Left lung (tissue), 10 donors: ENCODE data around the gene MYO15A. TPM values are rescaled to one million over a fixed set of nuclear protein-coding genes. Genes with fewer than 3 reads are reported as not detected.

Source experiments
- ATAC-seq: fragments of 200-7000 bp; cut with Tn5 transposase; one replicate; pipeline ENCODE4 v1.9.1; 2020; ENCODE audit warnings: moderate library complexity
- DNase-seq, 4 donors: peaks; one replicate each; pipeline ENCODE4 v3.0.0-alpha.2; 2013 to 2020
- H3K27ac ChIP-seq, 2 donors: fragments of 200-600 bp; sonication (generic) in 1 of 2; one replicate each; pipeline versions ENCODE4 v1.5.0 to v1.8.0; 2020 to 2021
- H3K27me3 ChIP-seq, 2 donors: fragments of 200-600 bp; sonication (generic) in 1 of 2; one replicate each; pipeline versions ENCODE4 v1.5.0 to v1.8.0; 2020 to 2021
- H3K36me3 ChIP-seq, 2 donors: fragments of 200-600 bp; sonication (generic) in 1 of 2; one replicate each; pipeline versions ENCODE4 v1.5.0 to v1.8.0; 2020 to 2021
- H3K4me1 ChIP-seq, 2 donors: fragments of 200-600 bp; one replicate each; pipeline ENCODE4 v1.8.0; 2021
- H3K4me3 ChIP-seq, 2 donors: fragments of 200-600 bp; sonication (generic) in 1 of 2; one replicate each; pipeline versions ENCODE4 v1.5.0 to v1.8.0; 2020 to 2021; ENCODE audit warnings: mild to moderate bottlenecking in 1 of 2
- H3K9me3 ChIP-seq, 2 donors: fragments of 200-600 bp; sonication (generic) in 1 of 2; one replicate each; pipeline versions ENCODE4 v1.5.0 to v1.8.0; 2020 to 2021
- intact Hi-C, 2 donors: fragments of 100-400 bp; cut with DNase I; formaldehyde crosslinking; loops; one replicate each; pipeline versions ENCODE4 v1.11.2 to v1.14.2; 2022
- polyA plus RNA-seq, 6 donors: library from polyadenylated mRNA; unstranded; fragments of 120-200 nt; gene quantifications; one replicate each; pipeline ENCODE4 v1.2.1, GENCODE V29; 2013; ENCODE audit not compliant: insufficient read length in 6 of 6
- total RNA-seq, 2 donors: library from RNA; stranded (reverse); fragmentation: NEBNext Ultra II Directional; extraction: Animal tissue kit (Norgen Biotek cat#: 25700); gene quantifications; one replicate each; pipeline ENCODE4 v1.2.1, GENCODE V29; 2021
- TF ChIP-seq, protein P1 (sequence below), 2 donors: fragments of 200-600 bp; sonication (generic) in 1 of 2; IDR thresholded peaks; one replicate each; pipeline versions ENCODE4 v1.5.0 to v1.8.0; 2021; ENCODE audit warnings: antibody characterized with exemption in 2 of 2
- donor health status: DM: no; HTN: yes; CAD: no.
- donor health status: DM: no; HTN: no; CAD: no.

MYO15A gene
- total and polyA plus RNA-seq, 8 donors, result 1.3 to 3.2 (median 2.6) TPM

DNA sequence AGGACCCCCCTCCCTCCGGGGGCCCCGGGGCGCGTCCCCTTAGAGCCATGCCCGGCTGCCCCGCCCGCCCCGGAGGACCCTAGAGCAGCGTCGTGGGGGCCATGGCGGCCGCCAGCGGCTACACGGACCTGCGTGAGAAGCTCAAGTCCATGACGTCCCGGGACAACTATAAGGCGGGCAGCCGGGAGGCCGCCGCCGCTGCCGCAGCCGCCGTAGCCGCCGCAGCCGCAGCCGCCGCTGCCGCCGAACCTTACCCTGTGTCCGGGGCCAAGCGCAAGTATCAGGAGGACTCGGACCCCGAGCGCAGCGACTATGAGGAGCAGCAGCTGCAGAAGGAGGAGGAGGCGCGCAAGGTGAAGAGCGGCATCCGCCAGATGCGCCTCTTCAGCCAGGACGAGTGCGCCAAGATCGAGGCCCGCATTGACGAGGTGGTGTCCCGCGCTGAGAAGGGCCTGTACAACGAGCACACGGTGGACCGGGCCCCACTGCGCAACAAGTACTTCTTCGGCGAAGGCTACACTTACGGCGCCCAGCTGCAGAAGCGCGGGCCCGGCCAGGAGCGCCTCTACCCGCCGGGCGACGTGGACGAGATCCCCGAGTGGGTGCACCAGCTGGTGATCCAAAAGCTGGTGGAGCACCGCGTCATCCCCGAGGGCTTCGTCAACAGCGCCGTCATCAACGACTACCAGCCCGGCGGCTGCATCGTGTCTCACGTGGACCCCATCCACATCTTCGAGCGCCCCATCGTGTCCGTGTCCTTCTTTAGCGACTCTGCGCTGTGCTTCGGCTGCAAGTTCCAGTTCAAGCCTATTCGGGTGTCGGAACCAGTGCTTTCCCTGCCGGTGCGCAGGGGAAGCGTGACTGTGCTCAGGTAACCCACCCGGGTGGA lies 75.8 kb downstream of the MYO15A start:
- ATAC-seq, result peak; percentile 0
- intact Hi-C loops, result no loop called here
- H3K4me1 ChIP-seq, result peaks cover 40 to 55% of the 10 kb centered on the region in 2 donors

DNA sequence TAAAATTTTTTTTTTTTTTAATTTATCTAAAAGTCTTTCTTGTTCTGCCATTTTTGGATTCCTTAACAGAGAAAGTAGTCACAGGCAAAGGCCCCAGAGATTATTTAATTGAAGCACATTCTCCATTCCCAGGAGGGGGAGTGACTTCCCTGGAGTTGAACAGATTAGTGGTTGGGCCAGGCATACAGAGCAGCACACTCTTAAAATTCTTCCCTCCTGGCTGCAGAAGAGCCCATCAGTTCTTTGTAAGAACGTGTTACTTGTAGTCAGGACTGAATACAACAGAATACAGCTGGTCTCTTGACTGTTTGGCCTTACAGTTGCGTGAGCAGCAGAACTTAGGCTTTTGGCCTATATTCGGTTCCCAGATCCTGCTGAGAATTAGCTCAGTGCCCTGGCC lies 76.8 kb downstream of the MYO15A start:
- intact Hi-C loops, result no loop called here

More for the DNA sequence above, 75.8 kb downstream of the MYO15A start:
- TF ChIP-seq, protein P1, sequence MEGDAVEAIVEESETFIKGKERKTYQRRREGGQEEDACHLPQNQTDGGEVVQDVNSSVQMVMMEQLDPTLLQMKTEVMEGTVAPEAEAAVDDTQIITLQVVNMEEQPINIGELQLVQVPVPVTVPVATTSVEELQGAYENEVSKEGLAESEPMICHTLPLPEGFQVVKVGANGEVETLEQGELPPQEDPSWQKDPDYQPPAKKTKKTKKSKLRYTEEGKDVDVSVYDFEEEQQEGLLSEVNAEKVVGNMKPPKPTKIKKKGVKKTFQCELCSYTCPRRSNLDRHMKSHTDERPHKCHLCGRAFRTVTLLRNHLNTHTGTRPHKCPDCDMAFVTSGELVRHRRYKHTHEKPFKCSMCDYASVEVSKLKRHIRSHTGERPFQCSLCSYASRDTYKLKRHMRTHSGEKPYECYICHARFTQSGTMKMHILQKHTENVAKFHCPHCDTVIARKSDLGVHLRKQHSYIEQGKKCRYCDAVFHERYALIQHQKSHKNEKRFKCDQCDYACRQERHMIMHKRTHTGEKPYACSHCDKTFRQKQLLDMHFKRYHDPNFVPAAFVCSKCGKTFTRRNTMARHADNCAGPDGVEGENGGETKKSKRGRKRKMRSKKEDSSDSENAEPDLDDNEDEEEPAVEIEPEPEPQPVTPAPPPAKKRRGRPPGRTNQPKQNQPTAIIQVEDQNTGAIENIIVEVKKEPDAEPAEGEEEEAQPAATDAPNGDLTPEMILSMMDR (IDR thresholded peaks at IDR 0.05), result no peak
- H3K9me3 ChIP-seq, result no peaks in the 10 kb centered on the region
- DNase-seq, result peak; percentile 35 to 87 (median 63)
- H3K27ac ChIP-seq, result peak overlapping the region; percentile 99 to 100
- peaks cover 0 to 18% of the 10 kb centered on the region in 2 donors for H3K36me3 ChIP-seq
- H3K27me3 ChIP-seq, result no peaks in the 10 kb centered on the region
- peak overlapping the region; percentile 94 for H3K4me3 ChIP-seq

DNA sequence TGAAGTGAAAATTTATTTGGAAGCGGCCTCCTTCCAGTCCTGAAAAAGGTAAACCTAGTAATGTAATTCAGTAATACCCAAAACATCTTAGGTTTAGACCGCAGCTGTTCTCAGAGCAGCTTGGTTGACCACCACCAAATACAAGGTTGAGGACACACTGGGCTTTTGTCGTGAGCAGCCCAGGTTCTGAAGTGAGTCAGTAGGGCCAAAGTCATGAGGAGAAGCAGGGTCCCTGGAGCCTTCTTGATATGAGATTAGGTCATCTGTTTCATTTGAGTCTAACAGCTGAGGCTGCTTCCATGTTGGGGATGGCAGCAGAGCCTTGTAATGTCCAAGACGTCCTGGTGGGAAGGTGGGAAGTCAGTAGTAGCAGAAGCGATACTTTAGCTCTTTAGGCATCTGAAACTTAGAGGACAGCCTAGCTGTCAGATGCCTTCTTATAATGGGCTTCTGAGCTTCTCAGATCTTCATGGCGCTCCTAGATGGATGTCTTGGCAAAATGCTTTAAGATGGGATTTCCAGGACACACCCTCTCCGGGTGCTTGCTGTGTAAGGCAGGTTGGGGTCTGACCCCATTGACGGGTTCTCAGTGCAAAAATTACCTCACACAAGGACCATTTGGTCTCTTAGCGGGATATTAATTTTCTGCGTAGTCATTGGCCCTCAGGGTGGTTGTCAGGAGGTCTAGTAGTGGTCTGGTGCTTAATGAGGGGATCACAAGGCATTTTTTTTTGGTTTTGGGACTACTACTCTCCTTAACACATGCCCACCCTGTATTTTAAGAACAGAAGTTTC lies 77.5 kb downstream of the MYO15A start:
- ATAC-seq, result no peak
- peak in 1 of 4 donors; percentile 3 for DNase-seq
- Histone ChIP-seq H3K27me3 (no peaks in the 10 kb centered on the region), H3K36me3 (peaks cover 0 to 23% of the 10 kb centered on the region in 2 donors), H3K4me3 (peak overlapping the region; percentile 94), H3K9me3 (no peaks in the 10 kb centered on the region), H3K27ac (peak overlapping the region; percentile 99 to 100), H3K4me1 (peaks cover 53 to 71% of the 10 kb centered on the region in 2 donors)
- intact Hi-C loops, result no loop called here
- TF ChIP-seq, protein P1 (IDR thresholded peaks at IDR 0.05), result no peak

More for the DNA sequence above, 76.8 kb downstream of the MYO15A start:
- Histone ChIP-seq H3K27ac (peak overlapping the region; percentile 99 to 100), H3K36me3 (peaks cover 0 to 23% of the 10 kb centered on the region in 2 donors), H3K9me3 (no peaks in the 10 kb centered on the region), H3K27me3 (no peaks in the 10 kb centered on the region), H3K4me3 (peak overlapping the region; percentile 94), H3K4me1 (peaks cover 48 to 65% of the 10 kb centered on the region in 2 donors)
- TF ChIP-seq, protein P1 (IDR thresholded peaks at IDR 0.05), result no peak
- peak in 2 of 4 donors; percentile 44 to 74 for DNase-seq
- ATAC-seq, result no peak

DNA sequence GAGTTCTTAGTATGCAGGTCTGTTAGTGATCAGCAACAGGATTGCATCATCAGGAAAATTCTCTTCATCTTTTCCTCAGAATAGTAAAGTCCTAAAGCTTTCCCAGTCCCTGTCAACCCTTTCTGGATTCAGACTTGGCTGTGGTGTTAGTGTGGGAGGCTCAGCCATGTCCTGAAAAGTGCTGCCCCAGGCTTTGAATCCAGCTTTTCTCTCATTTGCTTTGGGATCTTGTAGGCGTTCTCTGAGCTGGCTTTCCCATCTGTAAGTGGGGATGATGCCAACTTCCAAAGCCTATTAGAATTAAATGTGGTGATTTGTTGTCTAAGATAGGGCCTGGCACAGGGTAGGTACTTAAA lies 78.0 kb downstream of the MYO15A start:
- intact Hi-C loops, result no loop called here

More for the DNA sequence above, 78.0 kb downstream of the MYO15A start:
- TF ChIP-seq, protein P1 (IDR thresholded peaks at IDR 0.05), result no peak
- ATAC-seq, result no peak
- Histone ChIP-seq H3K4me3 (peak overlapping the region; percentile 94), H3K27me3 (no peaks in the 10 kb centered on the region), H3K36me3 (peaks cover 0 to 27% of the 10 kb centered on the region in 2 donors), H3K9me3 (no peaks in the 10 kb centered on the region), H3K4me1 (peaks cover 58 to 76% of the 10 kb centered on the region in 2 donors), H3K27ac (peak overlapping the region; percentile 6 to 99)
- no peak for DNase-seq
